DMS53 (cell line): ENCODE data around the gene TMEM156.
"Not testable (repeated sequence)": the region's sequence is repeated elsewhere in the genome, so short reads cannot be mapped to it uniquely, and the experiment has no call there.

Experiments used
- DNase-seq: peaks from one replicate; lab custom pipeline; 2025; lab: John Stamatoyannopoulos, UW

TMEM156 gene

GRCh38 chr4:38955957-38956356, 76.3 kb downstream of the TMEM156 start:
- DNase-seq, result no peak

DNA sequence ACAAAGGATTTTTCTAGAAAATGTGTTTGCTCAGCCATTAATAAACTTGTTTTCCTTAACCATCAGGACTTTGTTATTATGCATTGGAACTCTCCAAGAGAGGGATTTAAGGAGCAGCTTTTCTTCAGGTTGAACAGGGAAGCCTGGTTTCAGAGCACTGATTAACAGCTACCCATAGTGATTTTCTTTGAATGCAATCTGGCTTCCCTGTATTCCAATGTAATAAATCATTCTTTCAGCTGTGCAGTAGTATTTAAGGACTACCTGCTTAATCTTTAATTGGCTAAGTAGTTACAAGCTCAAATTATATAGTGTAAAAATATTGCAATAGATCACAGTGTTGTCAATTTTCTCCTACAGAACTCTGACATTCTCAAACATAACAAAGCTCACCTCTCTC, 77.5 kb downstream of the TMEM156 start:
- DNase-seq, result no peak

DNA sequence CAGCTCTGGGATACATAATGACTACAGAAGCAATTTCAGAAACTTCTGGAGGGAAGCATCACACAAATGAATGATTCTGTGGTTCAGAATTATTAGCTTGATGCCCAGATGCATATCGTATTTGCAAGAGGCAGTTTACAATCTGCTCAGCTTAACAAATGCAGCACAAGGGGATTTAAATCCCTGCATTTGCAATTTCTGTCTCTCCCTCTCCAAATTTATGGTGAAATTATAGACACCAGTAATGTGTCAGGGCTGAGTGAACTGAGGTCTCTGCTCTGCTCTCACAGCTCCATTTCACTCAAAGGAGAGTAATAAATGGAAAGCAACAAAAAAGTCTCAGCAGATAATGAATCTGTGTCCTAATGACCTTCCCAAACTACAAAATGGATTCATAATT, 80.2 kb downstream of the TMEM156 start:
- DNase-seq, result no peak

DNA sequence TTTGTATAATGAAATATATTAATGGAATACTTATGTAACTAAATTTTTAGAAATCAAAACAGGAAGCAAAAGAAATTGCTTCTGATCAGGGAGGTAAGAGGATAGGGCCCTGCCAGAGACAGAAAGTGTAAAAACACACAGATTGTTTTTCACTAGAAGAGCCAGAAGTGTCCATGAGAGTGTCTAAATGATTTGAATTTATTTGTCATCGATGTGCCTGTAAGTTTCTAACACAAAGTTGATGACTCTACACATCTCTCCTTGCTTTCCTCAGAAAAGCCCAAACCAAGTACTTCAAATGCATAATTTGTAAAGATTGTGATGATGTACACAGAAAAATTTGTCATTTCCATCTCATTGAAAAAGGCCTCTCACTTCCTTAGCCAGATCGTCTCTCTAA, 80.6 kb downstream of the TMEM156 start:
- no peak for DNase-seq

GRCh38 chr4:38950734-38951133, 81.5 kb downstream of the TMEM156 start:
- DNase-seq, result no peak

DNA sequence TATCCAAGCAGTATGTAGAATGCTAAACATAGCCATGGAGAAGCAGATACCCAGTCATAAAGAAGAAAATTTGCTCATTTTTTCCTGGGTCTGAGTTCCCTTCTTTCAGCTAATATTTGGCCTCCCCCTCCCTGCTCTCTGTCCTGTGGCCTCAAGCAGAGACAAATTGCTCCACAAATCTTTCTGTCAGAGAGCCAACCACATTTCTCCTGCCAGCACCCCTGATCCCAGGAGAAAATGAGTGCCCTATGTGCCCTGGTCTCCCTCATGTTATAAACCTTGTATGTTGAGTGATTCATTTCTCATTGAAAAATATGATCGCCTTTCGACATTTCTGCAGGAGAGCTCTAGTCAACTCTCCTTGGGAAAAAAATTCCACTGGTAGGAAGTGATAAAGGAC, 82.0 kb downstream of the TMEM156 start:
- no peak for DNase-seq

GRCh38 chr4:38949411-38950051, 82.7 kb downstream of the TMEM156 start:
- DNase-seq, result peak; percentile 46

DNA sequence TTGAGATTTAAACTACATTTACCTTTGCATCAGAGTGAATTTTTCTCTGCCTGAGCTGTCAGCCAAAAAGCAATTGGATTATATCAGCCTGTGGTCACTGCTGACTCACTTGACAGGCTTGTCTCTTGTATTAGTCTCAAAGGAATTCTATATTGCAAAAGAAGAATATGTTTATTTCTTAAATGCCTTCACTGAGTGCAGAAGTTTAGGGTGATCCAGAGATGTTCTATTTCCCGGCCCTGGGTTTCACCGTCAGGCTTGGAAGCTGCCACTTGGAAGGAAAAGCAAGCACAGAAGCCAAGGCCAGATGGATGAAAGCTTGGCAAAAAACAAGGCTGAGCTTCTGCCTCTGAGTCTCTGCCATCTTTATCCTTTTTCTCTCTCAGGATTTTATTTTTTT, 83.7 kb downstream of the TMEM156 start:
- no peak for DNase-seq

DNA sequence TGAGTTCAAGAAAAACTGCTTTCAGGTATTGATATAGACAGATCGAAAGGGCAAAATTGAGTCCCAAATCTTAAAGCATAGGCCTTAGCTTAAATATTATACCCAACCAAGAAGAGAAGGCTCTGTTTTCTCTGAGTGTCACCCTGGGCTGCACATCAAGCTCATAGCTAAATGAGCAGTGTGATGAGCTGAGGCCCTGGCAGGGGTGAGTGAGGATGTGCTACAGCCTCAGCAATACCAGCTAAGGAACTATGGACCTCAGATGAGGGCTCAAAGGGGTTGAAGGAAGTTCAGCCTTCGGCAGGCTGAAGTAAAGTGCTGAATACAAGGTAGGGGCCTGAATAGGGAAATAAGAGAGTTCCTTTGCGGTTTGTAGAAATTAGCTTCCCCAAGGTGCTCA, 85.3 kb downstream of the TMEM156 start:
- DNase-seq, result no peak

DNA sequence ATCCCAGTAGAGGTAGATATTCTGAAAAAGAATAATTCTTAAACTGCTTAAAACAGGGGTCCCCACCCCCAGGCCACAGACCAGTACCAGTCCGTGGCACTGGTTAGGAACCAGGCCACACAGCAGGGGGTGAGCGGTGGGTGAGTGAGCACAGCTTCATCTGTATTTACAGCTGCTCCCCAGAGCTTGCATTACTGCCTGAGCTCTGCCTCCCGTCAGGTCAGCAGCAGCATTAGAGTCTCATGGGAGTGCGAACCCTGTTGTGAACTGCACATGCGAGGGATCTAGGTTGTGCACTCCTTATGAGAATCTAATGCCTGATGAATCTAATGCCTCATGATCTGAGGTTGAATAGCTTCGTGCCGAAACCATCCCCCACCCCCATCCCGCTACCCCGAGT, 87.8 kb downstream of the TMEM156 start:
- DNase-seq, result no peak

GRCh38 chr4:38943343-38943742, 88.9 kb downstream of the TMEM156 start:
- DNase-seq, result peak; percentile 34

- not testable (repeated sequence) for DNase-seq
These were observed 90.3 kb downstream of the TMEM156 start for GRCh38 chr4:38941906-38942305.

GRCh38 chr4:38940476-38940875, 91.7 kb downstream of the TMEM156 start:
- DNase-seq, result no peak

DNA sequence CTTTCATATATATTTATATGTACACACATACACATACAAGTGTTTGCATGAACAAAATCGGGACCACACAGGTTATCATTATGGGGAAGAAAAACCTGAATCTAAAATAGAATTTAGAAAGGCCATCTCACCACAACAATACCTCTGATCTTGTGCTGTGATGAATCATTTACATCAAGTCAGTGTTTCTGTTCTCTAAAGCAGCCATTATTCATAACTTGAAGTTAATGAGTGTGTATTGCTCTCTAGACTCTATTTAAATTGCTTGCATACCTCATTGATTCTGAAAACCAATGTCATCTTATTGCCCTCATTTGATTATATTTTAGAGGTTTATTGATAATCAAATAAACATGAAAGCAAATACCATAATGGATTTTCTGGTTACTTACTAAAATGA, 93.0 kb downstream of the TMEM156 start:
- DNase-seq, result no peak

- no peak for DNase-seq
These were observed 96.7 kb downstream of the TMEM156 start for GRCh38 chr4:38935391-38936073.

GRCh38 chr4:38931125-38931524, 101.1 kb downstream of the TMEM156 start:
- DNase-seq, result no peak

GRCh38 chr4:38930707-38931106, 101.5 kb downstream of the TMEM156 start:
- no peak for DNase-seq

GRCh38 chr4:38930204-38930603, 102.0 kb downstream of the TMEM156 start:
- no peak for DNase-seq

DNA sequence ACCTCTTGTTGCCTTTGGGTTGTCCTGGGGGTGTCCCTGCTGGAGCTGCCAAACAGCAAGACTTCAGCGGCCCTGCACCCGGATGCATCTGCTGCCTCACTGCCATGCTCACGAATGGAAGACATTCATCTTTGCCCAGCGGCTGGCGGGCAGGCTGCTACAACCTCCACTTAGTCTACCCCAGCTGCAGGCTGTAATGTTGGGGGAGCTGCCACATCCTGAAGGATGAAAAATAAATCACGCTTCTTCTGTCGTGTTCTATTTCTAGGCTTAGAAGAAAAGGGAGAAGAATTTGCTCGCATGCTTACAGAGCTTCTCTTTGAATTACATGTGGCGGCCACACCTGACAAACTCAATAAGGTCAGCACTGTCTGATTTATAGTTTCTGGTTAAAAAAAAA, 103.2 kb downstream of the TMEM156 start:
- DNase-seq, result no peak

GRCh38 chr4:38928568-38928967, 103.6 kb downstream of the TMEM156 start:
- no peak for DNase-seq

DNA sequence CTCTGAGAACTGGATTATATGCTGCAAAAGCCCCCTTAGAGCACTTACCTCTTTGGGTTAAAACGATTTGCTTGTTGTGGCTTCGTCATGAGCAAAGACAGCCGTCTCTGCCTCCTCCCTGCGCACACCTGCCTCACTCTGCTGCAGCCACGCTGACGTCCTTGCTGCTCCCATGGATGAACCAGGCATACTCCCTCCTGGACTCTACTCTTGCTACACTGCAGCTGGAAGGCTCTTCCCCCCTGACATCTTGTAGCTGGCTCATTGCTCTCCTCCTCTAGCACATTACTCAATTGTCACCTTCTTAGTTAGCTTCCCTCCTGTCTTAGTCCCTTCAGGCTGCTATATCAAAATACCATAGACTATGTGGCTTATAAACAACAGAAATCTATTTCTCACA, 105.3 kb downstream of the TMEM156 start:
- no peak for DNase-seq

DNA sequence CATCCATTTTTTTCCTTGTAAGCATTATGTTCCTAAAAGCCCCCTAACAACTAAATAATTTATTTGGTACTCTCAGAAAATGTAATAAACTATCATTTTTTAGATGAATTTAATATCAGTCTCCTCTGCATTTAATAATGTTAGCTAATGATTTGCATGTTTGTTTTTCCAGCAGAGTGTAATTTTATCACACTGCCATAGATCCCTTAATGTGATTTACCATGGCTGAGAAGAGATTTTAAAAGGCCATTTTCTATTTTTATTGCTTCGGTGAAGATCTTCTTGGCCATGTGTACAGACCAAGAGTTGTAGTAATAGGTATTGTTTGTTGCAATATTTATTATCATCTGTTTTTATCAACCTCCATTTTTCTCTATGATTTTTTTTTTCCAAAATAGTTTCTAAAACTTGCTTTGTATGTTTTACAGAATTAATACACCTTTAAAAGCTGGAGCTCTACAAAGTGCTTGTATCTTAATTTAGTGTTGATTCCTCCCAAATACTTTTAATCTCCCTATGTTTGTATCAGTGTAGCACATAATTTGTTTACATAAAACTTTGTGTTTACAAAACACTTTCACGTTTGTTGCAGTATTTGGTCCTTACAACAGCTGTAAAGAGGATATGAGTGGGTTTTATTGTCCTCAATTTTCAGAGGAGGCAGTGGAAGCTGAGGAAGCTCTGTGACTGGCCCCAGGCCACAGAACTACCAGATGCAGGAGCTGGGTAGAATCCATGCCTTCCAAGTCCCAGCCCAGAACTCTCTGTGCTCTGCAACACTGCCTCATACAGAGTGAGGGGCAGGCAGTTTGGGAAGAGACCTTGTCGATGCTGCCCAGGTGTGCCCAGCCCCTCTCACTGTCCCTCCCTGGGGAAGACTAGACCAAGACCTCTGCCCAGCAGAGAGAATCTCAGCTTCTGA, 106.5 kb downstream of the TMEM156 start:
- no peak for DNase-seq

GRCh38 chr4:38924353-38924752, 107.9 kb downstream of the TMEM156 start:
- no peak for DNase-seq
